Astrocyte (in vitro differentiated cells and primary cell): Measurements from ENCODE around the gene ST3GAL2.

Source experiments
- CTCF ChIP-seq: IDR thresholded peaks from 2 replicates; pipeline ENCODE4 v1.5.1; 2011; ENCODE audit warnings: low read depth, mild to moderate bottlenecking, inconsistent platforms, low read length, moderate library complexity; ENCODE audit not compliant: insufficient read depth
- EZH2 ChIP-seq: IDR thresholded peaks from 2 replicates; pipeline ENCODE4 v1.6.1; 2012; ENCODE audit warnings: mild to moderate bottlenecking, low read length, inconsistent platforms; ENCODE audit not compliant: insufficient read depth

GRCh38 chr16:70390774-70391173 is 48.1 kb downstream of the ST3GAL2 start:
- no peak for TF ChIP-seq EZH2
- TF ChIP-seq CTCF = no peak
